LNCAP (cell line): Measurements from ENCODE around the gene MAGEE1.
A peak's percentile ranks its signal among the peaks of the same experiment; 100 is the strongest.

ENCODE experiments used
- TF ChIP-seq, protein P1 (sequence below): fragments of 450-650 bp; IDR thresholded peaks from 2 replicates; pipeline ENCODE4 v1.5.1; 2017; ENCODE audit warnings: mild to moderate bottlenecking

MAGEE1 gene

GRCh38 chrX:76434103-76434741 is 6.7 kb downstream of the MAGEE1 start:
- TF ChIP-seq, protein P1, sequence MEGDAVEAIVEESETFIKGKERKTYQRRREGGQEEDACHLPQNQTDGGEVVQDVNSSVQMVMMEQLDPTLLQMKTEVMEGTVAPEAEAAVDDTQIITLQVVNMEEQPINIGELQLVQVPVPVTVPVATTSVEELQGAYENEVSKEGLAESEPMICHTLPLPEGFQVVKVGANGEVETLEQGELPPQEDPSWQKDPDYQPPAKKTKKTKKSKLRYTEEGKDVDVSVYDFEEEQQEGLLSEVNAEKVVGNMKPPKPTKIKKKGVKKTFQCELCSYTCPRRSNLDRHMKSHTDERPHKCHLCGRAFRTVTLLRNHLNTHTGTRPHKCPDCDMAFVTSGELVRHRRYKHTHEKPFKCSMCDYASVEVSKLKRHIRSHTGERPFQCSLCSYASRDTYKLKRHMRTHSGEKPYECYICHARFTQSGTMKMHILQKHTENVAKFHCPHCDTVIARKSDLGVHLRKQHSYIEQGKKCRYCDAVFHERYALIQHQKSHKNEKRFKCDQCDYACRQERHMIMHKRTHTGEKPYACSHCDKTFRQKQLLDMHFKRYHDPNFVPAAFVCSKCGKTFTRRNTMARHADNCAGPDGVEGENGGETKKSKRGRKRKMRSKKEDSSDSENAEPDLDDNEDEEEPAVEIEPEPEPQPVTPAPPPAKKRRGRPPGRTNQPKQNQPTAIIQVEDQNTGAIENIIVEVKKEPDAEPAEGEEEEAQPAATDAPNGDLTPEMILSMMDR = no peak

GRCh38 chrX:76439188-76439587 is 11.7 kb downstream of the MAGEE1 start:
- TF ChIP-seq, protein P1 = no peak

DNA sequence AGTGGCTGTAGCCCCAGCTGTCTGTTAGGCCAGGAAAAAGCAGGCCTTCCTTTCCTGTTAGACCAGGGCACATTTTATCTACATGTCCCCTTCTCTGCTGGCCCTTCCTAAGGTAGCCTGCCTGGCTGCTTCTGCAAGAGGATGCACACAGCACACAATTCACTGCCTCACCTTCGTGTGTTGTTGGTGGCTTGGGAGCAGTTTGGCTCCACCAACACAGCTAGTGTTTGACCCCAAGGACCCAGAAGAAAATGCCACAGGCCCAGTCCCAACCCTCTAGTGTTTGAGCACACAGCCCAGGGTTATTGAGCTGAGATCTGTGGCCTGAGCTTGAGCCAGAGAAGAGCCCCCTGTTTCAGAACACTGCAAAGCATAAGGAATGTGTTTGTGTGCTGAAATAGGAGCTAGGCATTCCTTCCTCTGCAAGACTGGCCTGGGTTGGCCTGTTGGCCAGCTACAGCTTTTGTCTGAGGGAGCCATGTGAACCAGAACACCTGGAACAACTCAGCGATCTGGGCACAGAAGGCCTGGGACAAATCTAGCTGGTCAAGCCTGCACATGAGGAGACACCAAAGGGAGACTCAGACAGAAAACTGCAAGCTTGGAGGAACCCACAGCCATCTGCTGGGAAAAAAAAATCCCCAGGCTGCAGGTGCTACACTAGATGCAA is 26.4 kb downstream of the MAGEE1 start:
- TF ChIP-seq, protein P1 = no peak

- TF ChIP-seq, protein P1 = peak; percentile 50
Measured at GRCh38 chrX:76454456-76454927, 27.0 kb downstream of the MAGEE1 start.

GRCh38 chrX:76477353-76477752 is 49.8 kb downstream of the MAGEE1 start:
- TF ChIP-seq, protein P1 = no peak
